SK-N-SH (cell line): ENCODE data around the gene SLC6A13. TPM values are rescaled to one million over a fixed set of nuclear protein-coding genes. Genes with fewer than 3 reads are reported as not detected.

ENCODE experiments used
- CTCF ChIA-PET: fragments of 300-600, 350-600 bp; formaldehyde crosslinking; extraction: SDS; loops from one replicate; lab custom pipeline; 2021; lab: Yijun Ruan, JAX
- POLR2A ChIA-PET: fragments of 350-600 bp; sonication (Branson Sonifier 250); formaldehyde crosslinking; extraction: SDS; loops from one replicate; lab custom pipeline; 2020; ENCODE audit warnings: antibody characterized with exemption, inconsistent platforms; lab: Yijun Ruan, JAX
- DNase-seq: peaks from one replicate; pipeline ENCODE4 v3.0.0; 2012
- H2AFZ ChIP-seq: fragments of 200-600 bp; sonication (generic); 2 replicates; pipeline ENCODE4 v1.8.1; 2016; ENCODE audit warnings: antibody characterized with exemption, mild to moderate bottlenecking, low read depth
- H3F3A ChIP-seq: fragments of 200-600 bp; sonication (generic); replicated peaks from 2 replicates; pipeline ENCODE3; 2016; ENCODE audit warnings: antibody characterized with exemption, mild to moderate bottlenecking; ENCODE audit not compliant: insufficient read depth
- H3K27ac ChIP-seq, 2 experiments: fragments of 200-500 bp in 1 of 2; fragments of 200-600 bp in 1 of 2; sonication (Bioruptor generic) in 1 of 2; sonication (generic), shearing (Covaris generic) in 1 of 2; 2 replicates each; pipeline versions ENCODE4 v1.5.1 to v1.6.1; 2014 to 2016; ENCODE audit warnings: low read depth in 2 of 2, inconsistent platforms in 1 of 2, low read length in 1 of 2, mild to moderate bottlenecking in 1 of 2, mixed read lengths in 1 of 2
- H3K27me3 ChIP-seq: fragments of 200-600 bp; sonication (generic), shearing (Covaris generic); 2 replicates; pipeline ENCODE4 v1.6.1; 2016; ENCODE audit warnings: mixed run types; ENCODE audit not compliant: insufficient read depth
- H3K36me3 ChIP-seq, 2 experiments: fragments of 200-500 bp in 1 of 2; fragments of 200-600 bp in 1 of 2; sonication (Bioruptor generic) in 1 of 2; sonication (generic) in 1 of 2; replicated peaks in 1 of 2; 2 replicates each; pipeline versions ENCODE3 to v1.5.1; 2014 to 2016; ENCODE audit warnings: low read length in 1 of 2, mild to moderate bottlenecking in 1 of 2; ENCODE audit not compliant: insufficient read depth in 2 of 2, control insufficient read depth in 1 of 2
- H3K4me1 ChIP-seq, 2 experiments: fragments of 200-500 bp in 1 of 2; fragments of 200-600 bp in 1 of 2; sonication (Bioruptor generic) in 1 of 2; sonication (generic), shearing (Covaris generic) in 1 of 2; 2 replicates each; pipeline versions ENCODE4 v1.5.1 to v1.6.1; 2014 to 2016; ENCODE audit warnings: low read depth in 1 of 2, low read length in 1 of 2, mixed run types in 1 of 2; ENCODE audit not compliant: insufficient read depth in 2 of 2, control insufficient read depth in 1 of 2
- H3K4me2 ChIP-seq: fragments of 200-600 bp; sonication (generic), shearing (Covaris generic); 2 replicates; pipeline ENCODE4 v1.6.1; 2017; ENCODE audit warnings: mixed run types
- H3K4me3 ChIP-seq, 2 experiments: fragments of 200-500 bp in 1 of 2; fragments of 200-600 bp in 1 of 2; sonication (Bioruptor generic) in 1 of 2; sonication (generic), shearing (Covaris generic) in 1 of 2; 2 replicates each; pipeline versions ENCODE4 v1.5.1 to v1.8.1; 2014 to 2016; ENCODE audit warnings: low read depth in 2 of 2, inconsistent platforms in 1 of 2, low read length in 1 of 2, mild to moderate bottlenecking in 1 of 2, mixed read lengths in 1 of 2, moderate library complexity in 1 of 2
- H3K79me2 ChIP-seq: fragments of 200-600 bp; sonication (generic); 2 replicates; pipeline ENCODE4 v1.8.1; 2017; ENCODE audit warnings: mild to moderate bottlenecking; ENCODE audit not compliant: insufficient read depth
- H3K9ac ChIP-seq: fragments of 200-600 bp; sonication (generic); 2 replicates; pipeline ENCODE4 v1.6.1; 2017; ENCODE audit warnings: mixed run types
- H3K9me2 ChIP-seq: fragments of 200-600 bp; sonication (generic); 2 replicates; pipeline ENCODE4 v1.6.1; 2017; ENCODE audit warnings: mixed run types
- H3K9me3 ChIP-seq: fragments of 200-600 bp; sonication (generic); 2 replicates; pipeline ENCODE4 v1.6.1; 2017; ENCODE audit warnings: mixed run types, mild to moderate bottlenecking, moderate library complexity
- H4K20me1 ChIP-seq: fragments of 200-600 bp; sonication (generic); 2 replicates; pipeline ENCODE4 v1.6.1; 2017; ENCODE audit warnings: mild to moderate bottlenecking, mixed run types; ENCODE audit not compliant: insufficient read depth
- CTCF ChIP-seq: fragments of 200-600 bp; sonication (generic); IDR thresholded peaks from 2 replicates; pipeline ENCODE4 v1.6.1; 2017; ENCODE audit warnings: antibody characterized with exemption, mild to moderate bottlenecking, moderate library complexity
- ELF1 ChIP-seq: IDR thresholded peaks from 2 replicates; pipeline ENCODE4 v1.4.0; 2012
- EP300 ChIP-seq, 2 experiments: IDR thresholded peaks; 2 replicates each; pipeline versions ENCODE4 v1.4.0 to v1.6.1; 2012; ENCODE audit warnings: borderline replicate concordance in 1 of 2, low read depth in 1 of 2, low read length in 1 of 2
- EZH2phosphoT487 ChIP-seq: fragments of 200-600 bp; sonication (generic); IDR thresholded peaks from 2 replicates; pipeline ENCODE4 v1.6.1; 2017; ENCODE audit warnings: low read depth, mixed run types, mild to moderate bottlenecking, antibody characterized with exemption, moderate library complexity, borderline replicate concordance
- FOXM1 ChIP-seq: IDR thresholded peaks from 2 replicates; pipeline ENCODE4 v1.4.0; 2012; ENCODE audit warnings: low read depth, mild to moderate bottlenecking
- GABPA ChIP-seq: IDR thresholded peaks from 2 replicates; pipeline ENCODE4 v1.4.0; 2012; ENCODE audit warnings: low read depth, mild to moderate bottlenecking
- GATA2 ChIP-seq: sonication (generic); formaldehyde crosslinking; IDR thresholded peaks from 2 replicates; pipeline ENCODE4 v1.5.0; 2020; ENCODE audit warnings: mild to moderate bottlenecking, missing genetic modification reagents
- MEF2A ChIP-seq: IDR thresholded peaks from 2 replicates; pipeline ENCODE4 v1.4.0; 2012; ENCODE audit warnings: low read depth, borderline replicate concordance
- MXI1 ChIP-seq: IDR thresholded peaks from 2 replicates; pipeline ENCODE4 v1.6.1; 2012; ENCODE audit warnings: mild to moderate bottlenecking, low read depth, low read length, improper control_type of control experiment
- NFIC ChIP-seq: IDR thresholded peaks from 2 replicates; pipeline ENCODE4 v1.4.0; 2012; ENCODE audit warnings: borderline replicate concordance
- PBX3 ChIP-seq: IDR thresholded peaks from 2 replicates; pipeline ENCODE4; 2012
- RAD21 ChIP-seq: IDR thresholded peaks from 2 replicates; pipeline ENCODE4 v1.6.1; 2012; ENCODE audit warnings: mild to moderate bottlenecking, low read length
- RCOR1 ChIP-seq: fragments of 150-350 bp; IDR thresholded peaks from 2 replicates; pipeline ENCODE4 v1.6.1; 2017; ENCODE audit warnings: antibody characterized with exemption, low read length
- SMC3 ChIP-seq: IDR thresholded peaks from 2 replicates; pipeline ENCODE4 v1.6.1; 2012; ENCODE audit warnings: low read depth, low read length, improper control_type of control experiment
- TCF12 ChIP-seq: IDR thresholded peaks from 2 replicates; pipeline ENCODE4 v1.4.0; 2012
- YY1 ChIP-seq: IDR thresholded peaks from 2 replicates; pipeline ENCODE4 v1.4.0; 2012; ENCODE audit warnings: low read depth, mild to moderate bottlenecking
- WGBS: methylation state at CpG from one replicate; pipeline ENCODE4 v1.1.6; 2017; ENCODE audit warnings: low lambda C conversion rate; 5-methylcytosine and 5-hydroxymethylcytosine counted together
- polyA plus RNA-seq, 3 experiments: library from polyadenylated mRNA; depleted of rRNA; stranded (reverse); fragments of >200 nt; gene quantifications; 2 replicates each; pipeline ENCODE4 v1.2.3, GENCODE V29; 2012

SLC6A13 gene
- polyA plus RNA-seq, 1 of the 3 experiments (the other 2 are of a cell fraction) = 0.05 TPM

GRCh38 chr12:177336-177979 is 85.2 kb downstream of the SLC6A13 start:
- CTCF ChIA-PET = interaction anchor here (0.8 to 4.7 kb wide), 7 partner anchors 8 to 209 kb away, joined by 3 to 38 read pairs (median 3); no protein-coding TSS in a partner anchor
- POLR2A ChIA-PET = no interaction called here
- Histone ChIP-seq H2AFZ (0 out of 2 replicates have a peak overlapping the region, but pooled peaks have one; percentile 56), H3K9ac (no peak overlapping the region), H3K9me3 (no peaks in the 10 kb centered on the region), H3F3A (no peaks in the 10 kb centered on the region), H3K4me3 (no peak overlapping the region), H3K9me2 (no peaks in the 10 kb centered on the region), H3K27me3 (no peaks in the 10 kb centered on the region), H4K20me1 (no peaks in the 10 kb centered on the region), H3K79me2 (no peaks in the 10 kb centered on the region), H3K27ac (peak overlapping the region; percentile 75 to 92), H3K4me2 (peak overlapping the region; percentile 84; the same call in 1 of the 2 replicates), H3K4me1 (peaks cover 19 to 78% of the 10 kb centered on the region in 2 experiments), H3K36me3 (no peaks in the 10 kb centered on the region)
- WGBS = 93% methylated on average over 5 of the region's 11 CpGs
- peak; percentile 68 for DNase-seq
- no peak for TF ChIP-seq EP300 (IDR thresholded peaks at IDR 0.05; ENCODE audit: borderline replicate concordance in 1 of 2, low read depth in 1 of 2, low read length in 1 of 2)
- no peak for TF ChIP-seq FOXM1
- TF ChIP-seq SMC3 = no peak
- no peak for TF ChIP-seq CTCF
- TF ChIP-seq EZH2phosphoT487 = no peak
- TF ChIP-seq GABPA = no peak
- TF ChIP-seq ELF1 = no peak
- TF ChIP-seq TCF12 = no peak
- TF ChIP-seq GATA2 (CRISPR knock-in tag) = no peak
- TF ChIP-seq PBX3 = no peak
- no peak for TF ChIP-seq NFIC
- no peak for TF ChIP-seq YY1

- DNase-seq = peak; percentile 75
- no peaks in the 10 kb centered on the region for H3K27me3 ChIP-seq
- 21% methylated on average over 11 of the region's 16 CpGs for WGBS
- H2AFZ ChIP-seq = peak overlapping the region; percentile 90; the same call in 1 of the 2 replicates
- CTCF ChIA-PET = interaction anchor here (0.8 to 4.7 kb wide), 7 partner anchors 9 to 210 kb away, joined by 3 to 38 read pairs (median 3); no protein-coding TSS in a partner anchor
- no peak overlapping the region for H3K4me3 ChIP-seq
- H3K27ac ChIP-seq = peak overlapping the region; percentile 75 to 92
- peaks cover 14 to 87% of the 10 kb centered on the region in 2 experiments for H3K4me1 ChIP-seq
- peak overlapping the region; percentile 84 for H3K4me2 ChIP-seq
- no peaks in the 10 kb centered on the region for H3F3A ChIP-seq
- H4K20me1 ChIP-seq = no peaks in the 10 kb centered on the region
- no peaks in the 10 kb centered on the region for H3K9me2 ChIP-seq
- no peak for TF ChIP-seq RAD21
- peak in 1 of 2 experiments; percentile 35; a peak in 2 of 4 replicates for TF ChIP-seq EP300 (IDR thresholded peaks at IDR 0.05; ENCODE audit: borderline replicate concordance in 1 of 2, low read depth in 1 of 2, low read length in 1 of 2)
- TF ChIP-seq MEF2A = peak; percentile 78; the same call in 1 of the 2 replicates
- peak; percentile 50; the same call in 1 of the 2 replicates for TF ChIP-seq MXI1
- peak; percentile 66 for TF ChIP-seq RCOR1
- H3K9me3 ChIP-seq = no peaks in the 10 kb centered on the region
- H3K36me3 ChIP-seq = no peaks in the 10 kb centered on the region
- H3K9ac ChIP-seq = peak overlapping the region; percentile 65; the same call in 1 of the 2 replicates
- H3K79me2 ChIP-seq = no peaks in the 10 kb centered on the region
- POLR2A ChIA-PET = no interaction called here
Observed at GRCh38 chr12:176321-177181, 86.1 kb downstream of the SLC6A13 start.
